Measurements from ENCODE around the gene C22orf39.

The C22orf39 gene

DNA sequence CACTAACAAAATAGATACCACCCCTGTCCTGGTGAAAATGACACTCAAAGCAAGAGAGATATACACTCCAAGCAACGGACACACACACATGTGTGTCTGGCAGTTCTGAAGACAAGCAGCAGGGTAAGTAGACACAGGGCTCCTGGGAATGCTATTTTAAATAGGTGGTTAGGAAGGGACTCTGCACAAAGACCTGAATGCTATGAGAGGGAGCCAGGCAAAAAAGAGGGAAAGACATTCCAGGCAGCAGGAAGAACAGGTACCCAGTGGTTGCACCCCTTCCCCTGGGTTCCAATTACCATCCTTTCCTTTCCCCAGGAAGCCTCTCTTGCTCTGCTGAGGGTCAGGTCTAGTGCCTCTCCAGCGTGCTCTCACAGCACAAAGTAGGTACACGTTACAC is 28.5 kb upstream of the C22orf39 start:
- no peak for DNase-seq

GRCh38 chr22:19473578-19473977 is 26.1 kb upstream of the C22orf39 start:
- no peak for DNase-seq

- DNase-seq, result no peak
Observed at GRCh38 chr22:19472233-19472632, 24.7 kb upstream of the C22orf39 start.

DNA sequence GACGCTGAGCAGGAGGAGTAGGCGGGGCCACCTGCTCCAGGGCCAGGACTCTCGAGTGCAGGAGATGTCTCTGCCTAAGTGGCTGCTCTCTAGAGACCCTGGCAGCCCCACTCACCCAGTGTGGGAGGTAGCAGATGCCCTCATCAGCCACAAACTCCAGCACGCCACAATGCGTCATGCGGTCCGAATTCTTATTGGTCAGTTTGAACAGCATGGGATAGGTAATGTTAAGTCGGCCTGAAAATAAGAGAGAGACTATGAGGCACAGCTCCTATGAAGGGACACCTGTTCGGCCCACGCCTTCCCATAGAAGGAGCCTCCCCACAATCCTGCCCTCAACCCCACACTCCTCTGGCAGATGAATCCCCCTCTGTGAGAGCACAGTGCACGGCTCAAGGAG is 24.1 kb upstream of the C22orf39 start:
- no peak for DNase-seq

GRCh38 chr22:19470010-19470409 is 22.5 kb upstream of the C22orf39 start:
- DNase-seq, result no peak

DNA sequence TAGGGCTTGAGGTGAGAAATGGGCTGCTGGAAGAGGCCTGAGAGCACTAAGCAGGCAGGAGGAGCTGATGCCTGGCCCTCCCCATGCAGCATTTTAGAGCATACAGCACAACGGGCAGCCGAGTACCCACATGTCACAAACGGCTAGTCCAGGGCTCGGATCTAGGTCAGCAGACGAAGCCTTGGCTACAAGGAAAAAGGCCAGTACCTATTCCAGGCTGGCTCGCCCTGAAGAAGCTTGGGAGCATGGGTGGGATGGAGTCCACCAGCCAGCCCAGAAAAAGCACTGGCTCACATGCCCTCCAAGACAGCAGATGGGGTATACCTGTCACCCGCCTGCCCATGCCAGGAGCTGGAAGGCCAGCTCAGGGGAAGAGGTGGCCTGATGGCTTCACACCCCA is 21.9 kb upstream of the C22orf39 start:
- DNase-seq, result no peak

- DNase-seq, result no peak
Observed at GRCh38 chr22:19467912-19468311, 20.4 kb upstream of the C22orf39 start.

GRCh38 chr22:19466848-19467752 is 19.6 kb upstream of the C22orf39 start:
- DNase-seq, result no peak

DNA sequence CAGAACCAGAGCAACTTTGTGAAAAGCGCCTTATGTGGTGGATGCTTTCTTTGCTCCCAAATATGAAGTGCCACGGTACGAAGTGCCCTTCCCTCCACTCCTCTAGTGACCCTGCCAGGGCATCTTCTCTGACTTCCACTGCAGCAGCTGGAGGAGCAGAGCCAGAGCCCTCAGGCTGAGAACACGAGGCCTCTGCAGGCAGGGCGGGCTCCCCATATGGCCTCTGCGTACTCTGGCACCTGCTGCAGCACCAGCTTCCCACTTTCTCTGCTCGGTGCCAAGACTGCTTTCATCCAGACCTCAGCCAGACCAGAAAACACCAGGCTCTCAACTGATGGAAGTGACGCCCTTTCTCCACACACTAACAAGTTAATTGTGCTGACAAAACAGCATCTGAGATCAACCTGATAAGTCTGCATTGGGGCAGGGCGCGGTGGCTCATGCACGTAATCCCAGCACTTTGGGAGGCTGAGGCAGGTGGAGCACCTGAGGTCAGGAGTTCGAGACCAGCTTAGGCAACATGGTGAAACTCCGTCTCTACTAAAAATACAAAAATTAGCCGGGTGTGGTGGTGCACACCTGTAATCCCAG is 18.7 kb upstream of the C22orf39 start:
- DNase-seq, result no peak

DNA sequence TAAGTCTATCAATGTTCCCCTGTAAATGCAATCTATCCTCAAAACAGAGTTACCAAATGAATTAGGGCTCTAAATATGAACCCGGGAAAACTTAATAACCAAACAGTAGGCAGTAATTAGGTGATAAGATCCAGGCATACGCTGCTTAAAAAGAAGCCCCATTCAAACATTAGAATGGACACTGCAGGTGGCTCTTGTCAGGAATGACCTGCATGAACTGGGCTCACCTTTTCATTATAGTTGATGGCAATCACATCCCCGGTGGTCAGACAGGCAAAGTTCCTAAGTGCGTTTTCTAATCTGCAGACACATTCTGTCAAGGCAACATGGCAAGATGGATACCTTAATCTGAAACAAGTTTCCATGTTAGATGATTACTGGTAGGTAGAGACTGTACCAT is 17.5 kb upstream of the C22orf39 start:
- no peak for DNase-seq

DNA sequence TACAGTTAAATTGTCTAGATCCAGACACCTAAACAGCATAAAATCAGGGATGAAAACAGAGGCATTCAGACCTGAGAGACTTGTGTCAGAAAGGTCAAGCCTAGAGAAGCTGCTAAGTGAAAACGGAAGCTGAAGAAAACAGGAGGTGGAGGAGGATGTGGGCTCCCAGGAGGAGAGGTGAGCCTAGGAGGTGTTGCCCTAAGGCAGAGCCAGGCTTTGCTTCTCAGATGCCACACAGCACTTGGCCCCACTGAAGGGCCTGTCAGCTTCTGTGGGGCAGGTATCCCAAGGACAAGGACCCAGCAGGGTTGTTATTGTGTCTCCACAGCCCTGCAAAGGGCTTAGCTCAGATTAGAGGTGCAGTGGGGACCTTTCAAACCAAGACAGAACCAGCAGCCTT is 17.0 kb upstream of the C22orf39 start:
- DNase-seq, result no peak

DNA sequence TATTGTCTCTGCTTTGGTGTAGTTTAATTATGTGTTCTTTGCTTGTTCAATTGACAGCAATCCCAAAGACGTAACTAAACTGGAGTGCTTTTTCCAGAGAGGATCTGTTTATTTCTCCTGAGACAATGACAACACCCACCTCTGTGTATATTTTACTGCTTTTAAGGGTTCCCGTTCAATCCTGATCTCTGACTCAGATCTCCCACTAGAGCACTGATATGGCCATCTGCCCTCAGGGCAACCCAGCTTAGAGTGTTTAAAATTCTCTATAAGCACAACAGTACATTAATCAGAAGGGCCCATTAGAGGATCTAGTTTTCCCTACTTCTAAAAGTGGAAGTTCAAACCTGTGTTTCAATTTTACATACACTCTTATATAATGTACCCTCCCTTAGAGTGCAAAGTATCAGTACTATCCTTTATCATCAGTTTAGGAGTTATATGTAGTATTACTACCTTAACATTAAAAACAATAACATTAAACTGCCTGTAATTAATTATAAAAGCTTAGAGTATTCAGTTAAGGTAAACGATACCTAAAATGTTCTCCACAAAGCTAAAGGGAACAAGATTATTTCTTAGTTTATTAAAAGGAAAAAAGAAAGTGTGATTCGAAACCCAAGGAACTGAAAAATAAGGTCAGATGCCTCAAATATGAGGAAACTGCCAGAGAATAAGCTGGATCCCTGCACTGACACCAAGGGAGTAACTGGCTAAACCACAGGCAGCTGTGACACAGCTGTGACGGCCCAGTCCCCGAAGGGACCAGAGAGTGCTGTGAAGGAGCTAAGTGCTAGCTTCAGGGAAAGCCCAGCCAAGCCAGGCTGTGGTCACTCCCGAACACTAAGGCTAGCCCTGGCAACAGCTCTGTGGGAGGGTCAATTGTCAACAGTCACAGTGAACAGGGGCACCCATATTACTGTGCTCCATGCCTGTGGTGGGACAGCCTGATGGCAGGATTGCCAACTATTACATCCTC is 16.3 kb upstream of the C22orf39 start:
- no peak for DNase-seq

DNA sequence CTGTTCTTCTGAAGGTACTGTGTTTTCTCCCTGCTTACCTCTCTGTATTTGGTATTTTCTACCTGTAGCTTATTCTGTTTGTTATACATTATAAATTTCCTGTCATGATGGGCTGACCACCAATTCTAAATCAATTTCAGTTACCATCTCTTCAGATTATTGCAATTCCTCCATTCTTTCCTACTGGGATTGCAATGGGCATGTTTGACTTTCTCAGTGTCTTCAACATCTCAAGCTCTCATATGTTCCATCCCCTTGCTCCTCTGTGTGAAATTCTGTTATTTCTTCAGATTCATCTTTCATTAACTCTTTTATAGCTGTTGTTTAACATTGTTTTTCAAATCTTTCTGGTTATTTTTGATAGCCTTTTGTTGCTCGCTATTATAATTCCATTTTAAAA is 15.5 kb upstream of the C22orf39 start:
- no peak for DNase-seq

- no peak for DNase-seq
Observed at GRCh38 chr22:19461506-19461905, 14.0 kb upstream of the C22orf39 start.

GRCh38 chr22:19460036-19460435 is 12.5 kb upstream of the C22orf39 start:
- DNase-seq, result no peak

DNA sequence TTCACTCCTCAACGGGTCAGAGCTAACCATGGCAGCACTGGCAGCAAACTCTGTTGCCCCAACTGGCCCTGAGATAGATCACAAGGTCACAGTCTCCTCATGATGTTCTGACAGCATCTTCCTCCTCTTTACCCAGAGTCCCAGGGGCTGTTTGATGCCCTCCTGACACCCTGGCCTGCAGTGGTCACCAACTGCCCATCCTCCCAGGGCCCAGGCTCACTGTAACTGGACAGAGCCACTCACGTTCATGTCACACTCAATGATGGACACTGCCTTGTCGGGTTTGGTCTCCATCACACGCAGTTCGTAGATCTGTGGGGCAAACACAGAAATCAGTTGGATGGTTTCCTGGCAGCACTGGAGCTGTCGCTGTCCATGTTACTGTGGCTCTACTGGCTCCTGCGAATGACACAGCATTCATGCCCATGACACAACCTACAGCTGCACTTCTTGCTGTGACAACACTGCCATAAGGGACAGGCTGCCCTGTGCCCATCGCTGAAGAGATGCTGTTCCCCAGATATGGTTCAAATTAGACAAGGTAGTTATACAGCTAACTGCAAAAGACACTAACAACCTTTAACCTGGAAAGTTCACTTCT is 10.4 kb upstream of the C22orf39 start:
- no peak for DNase-seq

GRCh38 chr22:19456541-19456940 is 9.0 kb upstream of the C22orf39 start:
- DNase-seq, result no peak

DNA sequence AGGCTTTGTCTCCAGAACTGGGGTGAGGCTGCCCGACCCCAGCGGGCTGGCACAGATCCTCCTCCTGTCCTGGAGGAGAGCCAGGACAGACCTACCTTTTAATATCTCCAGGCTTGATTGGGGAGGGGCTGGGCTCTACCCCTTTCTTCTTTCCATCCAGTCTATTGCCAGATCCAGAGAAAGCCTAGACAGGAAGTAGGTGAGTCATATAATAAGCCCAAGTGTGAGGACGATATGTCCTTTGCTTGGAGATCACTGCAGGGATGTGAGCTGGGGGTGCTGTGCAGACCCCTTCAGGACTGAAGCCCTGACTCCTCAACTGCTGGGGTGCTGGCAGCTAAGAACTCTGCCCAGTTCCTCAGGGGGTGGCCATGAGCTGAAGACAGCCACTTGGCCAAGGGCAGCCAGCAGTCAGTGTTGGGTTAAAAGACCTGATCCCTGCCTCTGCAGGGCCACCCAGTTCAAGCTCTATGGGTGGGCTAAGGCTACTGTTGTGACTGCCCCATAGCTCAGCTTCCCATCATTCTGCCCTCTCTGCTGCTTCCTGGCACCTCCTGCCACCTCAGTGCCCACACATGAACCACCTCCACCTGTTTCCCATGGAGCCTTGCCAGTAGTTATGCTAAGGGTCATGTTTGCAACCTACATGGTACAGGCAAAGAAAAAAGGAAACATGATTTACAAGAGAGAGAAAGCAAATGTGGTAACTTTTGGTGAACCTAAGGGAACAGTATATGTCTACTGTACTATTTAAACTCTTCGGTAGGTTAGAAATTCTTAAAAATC is 8.3 kb upstream of the C22orf39 start:
- no peak for DNase-seq

GRCh38 chr22:19455033-19455432 is 7.5 kb upstream of the C22orf39 start:
- no peak for DNase-seq

- no peak for DNase-seq
Observed at GRCh38 chr22:19454156-19454555, 6.6 kb upstream of the C22orf39 start.

DNA sequence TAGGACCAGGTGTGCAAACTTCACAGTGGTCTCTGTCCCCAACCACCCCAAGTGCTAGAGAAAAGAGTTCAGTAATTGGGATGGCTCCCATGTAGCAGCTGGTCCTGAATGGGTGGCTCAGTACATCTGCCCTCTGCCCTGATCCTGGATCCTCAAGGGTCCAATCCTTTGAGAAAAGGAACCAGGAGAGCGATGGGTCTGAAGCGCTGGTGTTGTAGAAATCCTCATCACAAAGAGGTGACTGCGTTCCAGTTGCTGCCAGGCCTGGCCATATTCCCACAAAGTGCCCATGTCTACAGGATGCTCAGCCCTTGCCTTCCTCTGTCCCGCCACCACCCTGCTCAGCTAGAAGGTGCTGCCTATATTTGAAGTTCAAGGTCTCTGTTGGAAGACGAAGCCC is 6.2 kb upstream of the C22orf39 start:
- no peak for DNase-seq

GRCh38 chr22:19451570-19451969 is 4.1 kb upstream of the C22orf39 start:
- DNase-seq, result no peak

Measured in cortex of kidney (tissue), 1 donor.